ENCODE results near the gene IMMP2L. TPM values are rescaled to one million over a fixed set of nuclear protein-coding genes. Genes with fewer than 3 reads are reported as not detected.

IMMP2L gene
- total and polyA plus RNA-seq, 2 donors (not counting 3 experiments of a cell fraction or from before 2014, with no cell fraction given), result 9.9 to 11.8 TPM

DNA sequence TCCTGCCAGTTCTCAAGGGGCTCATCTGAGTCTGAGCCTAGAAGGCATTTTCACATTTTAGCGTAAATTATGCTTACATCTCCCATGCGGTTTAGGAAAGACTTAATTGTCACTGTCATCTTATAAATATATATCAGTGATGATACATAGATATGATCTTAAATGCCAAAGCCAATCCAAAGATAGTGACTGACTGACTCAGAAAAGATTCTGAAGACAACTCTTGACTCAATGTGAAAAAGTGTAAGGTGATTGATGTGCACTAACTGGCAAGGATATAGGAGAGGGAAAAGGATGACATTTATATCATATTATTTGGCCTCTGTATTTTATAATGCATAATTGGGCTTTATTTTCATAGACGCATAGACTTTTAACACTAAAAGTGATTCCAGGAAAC, 556.3 kb downstream of the IMMP2L start:
- FAIRE-seq (no peak), DNase-seq (ENCODE audit: low read depth, low spot score) (no peak)
- Histone ChIP-seq H3K79me2 (ENCODE audit: control insufficient read depth, insufficient read depth, low read length) (no peaks in the 10 kb centered on the region), H3K27ac (ENCODE audit: insufficient read depth, low read depth, low read length) (no peak overlapping the region), H3K9me1 (replicated peaks; ENCODE audit: control insufficient read depth, extremely low read depth, insufficient read depth, low read length) (no peaks in the 10 kb centered on the region), H3K4me2 (ENCODE audit: insufficient read depth, low read length) (no peak overlapping the region), H4K20me1 (replicated peaks; ENCODE audit: control insufficient read depth, extremely low read depth, insufficient read depth, low read length) (no peaks in the 10 kb centered on the region), H3K9me3 (replicated peaks; ENCODE audit: control insufficient read depth, insufficient read depth, low read length) (no peaks in the 10 kb centered on the region), H3K4me3 (replicated peaks in 1 of 3; ENCODE audit: insufficient read depth in 1 of 3, low read depth in 1 of 3, low read length in 3 of 3) (no peak overlapping the region), H3K27me3 (ENCODE audit: control insufficient read depth in 2 of 2, insufficient read depth in 2 of 2, low read length in 2 of 2) (no peaks in the 10 kb centered on the region), H3K9ac (replicated peaks; ENCODE audit: extremely low read depth, insufficient read depth, low read length) (no peak overlapping the region), H3K4me1 (ENCODE audit: control insufficient read depth, extremely low read depth, insufficient read depth, low read length) (no peaks in the 10 kb centered on the region), H2AFZ (ENCODE audit: low read depth, low read length) (no peak overlapping the region), H3K36me3 (ENCODE audit: control insufficient read depth in 2 of 2, extremely low read depth in 1 of 2, insufficient read depth in 2 of 2, low read length in 2 of 2) (no peaks in the 10 kb centered on the region)
- no TSS peak for BruUV-seq (replicated peaks)
- ChIA-PET CTCF (no interaction called here), POLR2A (no interaction called here)
- dilution Hi-C loops (cut with MboI; ENCODE audit: extremely low pct_ligation_motif_present, low sequenced_read_pairs), result no loop called here
- TF ChIP-seq EZH2 (IDR thresholded peaks at IDR 0.05; ENCODE audit: borderline replicate concordance, low read depth, low read length, severe bottlenecking), result no peak
- TF ChIP-seq MYC (IDR thresholded peaks at IDR 0.05; ENCODE audit: low read depth, low read length), result no peak
- TF ChIP-seq POLR2AphosphoS5 (IDR thresholded peaks at IDR 0.05; ENCODE audit: insufficient read depth, low read depth, low read length), result no peak
- TF ChIP-seq, protein P1, sequence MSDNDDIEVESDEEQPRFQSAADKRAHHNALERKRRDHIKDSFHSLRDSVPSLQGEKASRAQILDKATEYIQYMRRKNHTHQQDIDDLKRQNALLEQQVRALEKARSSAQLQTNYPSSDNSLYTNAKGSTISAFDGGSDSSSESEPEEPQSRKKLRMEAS (IDR thresholded peaks at IDR 0.05; ENCODE audit: insufficient read depth, insufficient read length), result no peak
- TF ChIP-seq JUN (IDR thresholded peaks at IDR 0.05; ENCODE audit: borderline replicate concordance, insufficient read depth, insufficient read length, low read depth), result no peak
- no peak for TF ChIP-seq GATA2 (IDR thresholded peaks at IDR 0.05; ENCODE audit: insufficient read depth, insufficient read length, low read depth, low read length)
- no peak for TF ChIP-seq FOS (IDR thresholded peaks at IDR 0.05; ENCODE audit: borderline replicate concordance, insufficient read depth, low read length)
- TF ChIP-seq, protein P2, sequence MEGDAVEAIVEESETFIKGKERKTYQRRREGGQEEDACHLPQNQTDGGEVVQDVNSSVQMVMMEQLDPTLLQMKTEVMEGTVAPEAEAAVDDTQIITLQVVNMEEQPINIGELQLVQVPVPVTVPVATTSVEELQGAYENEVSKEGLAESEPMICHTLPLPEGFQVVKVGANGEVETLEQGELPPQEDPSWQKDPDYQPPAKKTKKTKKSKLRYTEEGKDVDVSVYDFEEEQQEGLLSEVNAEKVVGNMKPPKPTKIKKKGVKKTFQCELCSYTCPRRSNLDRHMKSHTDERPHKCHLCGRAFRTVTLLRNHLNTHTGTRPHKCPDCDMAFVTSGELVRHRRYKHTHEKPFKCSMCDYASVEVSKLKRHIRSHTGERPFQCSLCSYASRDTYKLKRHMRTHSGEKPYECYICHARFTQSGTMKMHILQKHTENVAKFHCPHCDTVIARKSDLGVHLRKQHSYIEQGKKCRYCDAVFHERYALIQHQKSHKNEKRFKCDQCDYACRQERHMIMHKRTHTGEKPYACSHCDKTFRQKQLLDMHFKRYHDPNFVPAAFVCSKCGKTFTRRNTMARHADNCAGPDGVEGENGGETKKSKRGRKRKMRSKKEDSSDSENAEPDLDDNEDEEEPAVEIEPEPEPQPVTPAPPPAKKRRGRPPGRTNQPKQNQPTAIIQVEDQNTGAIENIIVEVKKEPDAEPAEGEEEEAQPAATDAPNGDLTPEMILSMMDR (IDR thresholded peaks at IDR 0.05; ENCODE audit: extremely low read depth in 1 of 2, insufficient read depth in 1 of 2, low read depth in 1 of 2, low read length in 2 of 2), result no peak
- no peak for TF ChIP-seq POLR2A (IDR thresholded peaks at IDR 0.05; ENCODE audit: low read depth, low read length)
- intact Hi-C loops (cut with micrococcal nuclease), result no loop called here
